NCI-H510A (cell line): ENCODE data around the gene C17orf107.
"Not testable (repeated sequence)": the region's sequence is repeated elsewhere in the genome, so short reads cannot be mapped to it uniquely, and the experiment has no call there.

Source experiments
- DNase-seq: peaks from one replicate; lab custom pipeline; 2025; lab: John Stamatoyannopoulos, UW

C17orf107 gene

GRCh38 chr17:4901108-4901647, 1.8 kb downstream of the C17orf107 start:
- no peak for DNase-seq

GRCh38 chr17:4901648-4902344, 2.5 kb downstream of the C17orf107 start:
- no peak for DNase-seq

GRCh38 chr17:4902540-4902939, 3.2 kb downstream of the C17orf107 start:
- DNase-seq: no peak

- DNase-seq: peak; percentile 59
These were observed 3.9 kb downstream of the C17orf107 start, which contains the start of gene CHRNE for GRCh38 chr17:4903051-4903818. CHRNE (minus strand) TSS chr17:4903098; CDS start chr17:4903063, 35 bp downstream.

- not testable (repeated sequence) for DNase-seq
These were observed 7.3 kb downstream of the C17orf107 start for GRCh38 chr17:4906642-4907041.

- no peak for DNase-seq
These were observed 9.0 kb downstream of the C17orf107 start for GRCh38 chr17:4908301-4908700.

GRCh38 chr17:4908711-4909496, 9.6 kb downstream of the C17orf107 start:
- peak; percentile 70 for DNase-seq

- no peak for DNase-seq
These were observed 14.7 kb downstream of the C17orf107 start for GRCh38 chr17:4913994-4914393.

- DNase-seq: not testable (repeated sequence)
These were observed 15.2 kb downstream of the C17orf107 start for GRCh38 chr17:4914551-4914950.

- DNase-seq: no peak
These were observed 20.2 kb downstream of the C17orf107 start for GRCh38 chr17:4919511-4920047.

GRCh38 chr17:4920351-4921048, 21.2 kb downstream of the C17orf107 start:
- no peak for DNase-seq

GRCh38 chr17:4921320-4921719, 22.0 kb downstream of the C17orf107 start:
- no peak for DNase-seq

- not testable (repeated sequence) for DNase-seq
These were observed 27.4 kb downstream of the C17orf107 start for GRCh38 chr17:4926577-4927335.

- no peak for DNase-seq
These were observed 29.5 kb downstream of the C17orf107 start for GRCh38 chr17:4928881-4929280.

GRCh38 chr17:4931963-4932362, 32.6 kb downstream of the C17orf107 start, which contains the start of gene GP1BA:
GP1BA (plus strand) TSS chr17:4932277; CDS start chr17:4932605, 328 bp downstream.
- no peak for DNase-seq

- no peak for DNase-seq
These were observed 33.4 kb downstream of the C17orf107 start for GRCh38 chr17:4932756-4933155.

GRCh38 chr17:4933646-4934045, 34.3 kb downstream of the C17orf107 start:
- no peak for DNase-seq

- no peak for DNase-seq
These were observed 35.0 kb downstream of the C17orf107 start for GRCh38 chr17:4934173-4934979.

- DNase-seq: no peak
These were observed 36.3 kb downstream of the C17orf107 start for GRCh38 chr17:4935650-4936049.

- no peak for DNase-seq
These were observed 37.1 kb downstream of the C17orf107 start for GRCh38 chr17:4936436-4936835.
